H1 (cell line): ENCODE data around the gene MACROD1. TPM values are rescaled to one million over a fixed set of nuclear protein-coding genes. Genes with fewer than 3 reads are reported as not detected.

Experiments used
- CHD7 ChIP-seq: fragments of 300-600 bp; sonication (generic); IDR thresholded peaks from 2 replicates; pipeline ENCODE4 v1.7.1; 2012; ENCODE audit warnings: low read length, moderate library complexity, mild to moderate bottlenecking, inconsistent platforms; ENCODE audit not compliant: insufficient replicate concordance
- polyA plus RNA-seq, 7 experiments: library from polyadenylated mRNA; depleted of rRNA in 3 of 7; stranded (reverse) in 5 of 7; unstranded in 2 of 7; fragments of >200 nt in 5 of 7; fragments of 200-250 nt in 2 of 7; gene quantifications; 1 replicate in 5 of 7; 2 replicates in 1 of 7; 4 replicates in 1 of 7; pipeline versions ENCODE4 v1.2.1 to v1.2.3, GENCODE V29; 2011 to 2013; ENCODE audit warnings: missing spikeins in 2 of 7, mixed read lengths in 2 of 7
- total RNA-seq: library from RNA; stranded (reverse); fragmentation: NEBNext Ultra II Directional; extraction: Animal tissue kit (Norgen Biotek cat#: 25700); gene quantifications from 2 replicates; pipeline ENCODE4 v1.2.1, GENCODE V29; 2021

Gene MACROD1
- total and polyA plus RNA-seq, 2 of the 8 experiments (the other 6 are each of a cell fraction or from before 2014, with no cell fraction given): 19.5 to 34.1 TPM

- TF ChIP-seq CHD7: no peak
Measured at GRCh38 chr11:64156235-64157011, 9.5 kb downstream of the MACROD1 start (continued).
